Measurements from ENCODE around the gene ZNF345.

ZNF345 gene

DNA sequence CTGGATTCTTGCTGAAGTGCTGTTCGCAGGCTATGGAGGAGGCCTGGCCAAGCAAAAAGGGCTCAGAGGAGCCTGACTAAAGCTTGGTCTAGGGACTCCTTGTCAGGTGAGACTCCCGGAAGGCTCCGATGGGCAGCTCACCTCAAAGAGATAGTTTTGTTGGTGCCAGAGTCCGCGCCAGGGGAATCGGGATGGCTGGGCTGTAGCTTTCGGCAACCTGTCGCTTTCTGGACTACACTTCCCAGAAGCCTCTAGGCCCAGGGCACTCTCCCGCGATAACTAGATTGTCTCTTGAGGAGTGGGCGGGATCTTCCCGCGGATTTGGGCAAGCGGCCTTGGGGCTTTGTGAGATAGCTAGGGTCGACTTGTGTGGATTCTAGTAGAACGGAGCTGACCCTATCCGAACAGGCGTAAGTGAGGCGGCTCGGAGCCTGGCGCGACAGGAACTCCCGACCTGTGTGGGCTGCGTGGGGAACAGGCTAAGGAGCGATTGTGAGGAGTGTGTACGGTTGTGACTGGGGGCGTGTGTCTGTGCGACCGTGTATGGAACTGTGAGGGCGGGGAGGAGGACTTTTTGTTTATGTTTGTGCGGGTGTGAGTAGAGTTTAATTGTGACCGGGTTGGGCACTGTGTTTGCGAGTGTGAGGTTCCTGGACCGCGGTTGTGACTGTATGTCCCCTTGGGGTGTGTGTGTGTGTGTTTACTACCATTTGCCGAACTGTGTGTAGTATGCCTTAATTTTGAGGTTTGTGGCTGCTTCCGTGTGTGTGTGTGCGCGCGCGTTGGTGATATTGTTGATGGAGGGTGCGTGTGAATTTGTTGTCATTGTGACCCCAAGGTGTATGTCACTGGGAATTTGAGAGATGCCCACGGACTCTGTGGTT lies at the start of gene ZNF345:
TSS of gene ZNF345 (plus strand) at position 318 of the 884 bp plus-strand sequence. CDS start 25,955 bp downstream, outside the sequence.
- peak; percentile 97 for DNase-seq

GRCh38 chr19:36805364-36805763 lies 45.3 kb upstream of the ZNF345 start:
- no peak for DNase-seq

GRCh38 chr19:36807029-36807428 lies 43.6 kb upstream of the ZNF345 start:
- DNase-seq, result no peak

DNA sequence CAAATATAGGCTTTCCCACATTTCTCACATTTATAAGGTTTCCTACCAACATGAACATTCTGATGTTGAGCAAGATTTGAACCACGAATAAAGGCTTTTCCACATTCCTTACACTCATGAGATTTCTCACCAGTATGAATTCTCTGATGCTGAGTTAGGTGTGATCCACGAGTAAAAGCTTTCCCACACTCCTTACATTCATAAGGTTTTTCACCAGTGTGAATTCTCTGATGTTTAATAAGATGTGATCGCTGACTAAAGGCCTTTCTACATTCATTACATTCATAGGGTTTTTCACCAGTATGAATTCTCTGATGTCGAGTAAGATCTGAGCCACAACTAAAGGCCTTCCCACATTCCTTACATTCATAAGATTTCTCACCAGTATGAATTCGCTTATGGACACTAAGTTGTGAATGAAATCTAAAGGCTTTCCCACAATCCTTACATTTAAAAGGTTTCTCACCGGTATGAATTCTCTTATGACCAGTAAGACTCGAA lies 31.5 kb upstream of the ZNF345 start:
- DNase-seq, result peak; percentile 15

GRCh38 chr19:36821758-36822157 lies 28.9 kb upstream of the ZNF345 start:
- no peak for DNase-seq

- no peak for DNase-seq
Observed at GRCh38 chr19:36833430-36833829, 17.2 kb upstream of the ZNF345 start.

DNA sequence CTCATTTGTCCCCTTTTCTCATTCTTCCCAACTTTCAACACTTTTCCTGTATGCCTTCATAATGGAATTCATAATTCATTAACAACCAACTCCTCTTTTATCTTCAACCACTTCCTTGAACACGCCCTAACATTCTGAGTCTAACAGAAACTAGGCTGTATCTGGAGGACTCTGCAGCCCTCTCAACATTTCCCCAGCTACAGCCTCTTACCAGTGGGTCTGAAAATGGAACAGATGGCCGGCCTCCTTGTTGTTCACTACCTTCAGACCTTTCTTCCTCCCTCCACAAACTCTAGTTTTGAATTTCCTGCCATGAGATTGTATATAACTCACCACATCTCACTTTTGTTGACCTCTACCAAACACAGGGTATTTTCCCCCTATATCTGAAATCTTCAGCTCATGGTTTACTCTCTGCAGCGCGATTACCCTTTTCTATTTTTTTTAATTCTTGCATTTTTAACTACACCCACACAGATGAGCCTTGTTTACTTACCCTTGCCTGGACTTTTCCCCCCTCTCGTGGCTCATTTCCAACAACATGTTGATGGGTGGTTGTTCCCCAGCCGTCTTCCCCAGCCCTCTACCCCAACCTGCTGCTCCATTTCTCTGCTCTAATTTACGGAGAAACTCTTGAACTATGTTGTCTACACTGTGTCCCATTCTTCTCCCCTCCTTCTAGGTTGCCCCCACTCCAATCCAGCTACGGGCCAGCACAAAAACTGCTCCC lies 13.3 kb upstream of the ZNF345 start:
- no peak for DNase-seq

DNA sequence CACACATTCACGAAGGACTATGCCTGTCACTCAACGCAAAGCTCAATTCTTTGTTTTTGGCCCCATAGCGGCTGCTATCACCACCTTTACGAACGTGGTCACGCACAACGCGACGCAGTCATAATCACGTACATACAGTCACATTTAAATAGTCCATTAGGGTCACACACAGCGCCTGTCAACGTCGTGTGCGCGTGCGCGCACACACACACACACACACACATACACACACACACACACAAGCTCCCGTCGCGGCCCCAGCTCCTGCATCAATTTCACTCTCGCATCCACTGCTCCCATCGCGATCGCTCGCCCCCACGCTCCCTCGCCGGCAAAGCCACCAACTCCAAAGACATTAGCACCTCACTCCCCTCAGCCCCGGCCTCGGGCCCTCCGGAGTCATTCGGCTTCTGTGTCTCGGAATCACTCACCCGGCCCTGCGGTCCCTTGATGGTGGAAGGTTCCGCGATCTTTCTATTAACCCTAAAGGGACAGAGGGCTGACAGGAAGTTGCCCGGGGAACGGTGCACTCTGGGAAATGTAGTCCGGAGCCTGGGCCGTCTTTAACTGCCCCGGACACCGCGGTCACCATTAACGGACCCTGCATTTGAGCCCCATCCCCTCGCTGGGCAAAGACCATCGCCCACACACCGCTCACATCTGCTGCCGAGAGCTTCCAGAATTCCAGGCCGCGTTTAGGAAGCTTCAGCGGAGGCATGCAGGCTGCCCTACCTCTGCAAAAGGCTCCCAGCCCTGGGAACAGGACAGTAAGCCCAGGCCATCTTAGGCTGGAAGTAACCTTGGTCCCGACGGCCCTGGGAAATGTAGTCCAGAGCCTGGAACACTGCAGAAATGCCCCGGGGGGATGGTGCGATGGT lies 12.5 kb upstream of the ZNF345 start, which contains the start of gene ZNF790:
TSS of gene ZNF790 (minus strand) at position 482 of the 878 bp plus-strand sequence. CDS start 12,768 bp downstream, outside the sequence.
- DNase-seq, result peak; percentile 95

DNA sequence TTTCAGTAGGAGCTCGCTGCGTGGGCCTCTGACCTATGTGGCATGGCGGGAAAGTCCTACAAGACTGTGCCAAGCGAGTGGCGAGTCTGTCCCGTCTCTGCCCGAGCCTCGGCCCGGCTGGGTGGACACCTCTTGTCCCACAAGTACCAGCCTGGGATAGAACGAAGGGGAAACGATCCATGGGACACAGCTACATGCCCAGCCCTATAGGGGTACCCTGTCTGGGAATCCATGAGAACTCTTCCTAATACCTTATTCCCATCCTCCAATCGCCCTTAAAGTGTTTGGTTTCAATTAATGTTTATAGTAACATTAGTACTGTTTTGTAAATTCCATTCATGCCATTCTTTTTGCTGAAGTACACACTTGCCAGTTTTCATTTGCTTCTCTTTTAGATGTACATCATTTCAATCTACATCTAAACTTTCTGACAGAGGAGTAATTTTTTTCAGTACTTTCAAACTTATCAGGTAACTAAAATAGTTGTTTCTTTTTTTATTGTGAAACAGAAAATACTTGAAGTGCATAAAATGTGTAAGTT lies 11.8 kb upstream of the ZNF345 start:
- DNase-seq, result no peak

DNA sequence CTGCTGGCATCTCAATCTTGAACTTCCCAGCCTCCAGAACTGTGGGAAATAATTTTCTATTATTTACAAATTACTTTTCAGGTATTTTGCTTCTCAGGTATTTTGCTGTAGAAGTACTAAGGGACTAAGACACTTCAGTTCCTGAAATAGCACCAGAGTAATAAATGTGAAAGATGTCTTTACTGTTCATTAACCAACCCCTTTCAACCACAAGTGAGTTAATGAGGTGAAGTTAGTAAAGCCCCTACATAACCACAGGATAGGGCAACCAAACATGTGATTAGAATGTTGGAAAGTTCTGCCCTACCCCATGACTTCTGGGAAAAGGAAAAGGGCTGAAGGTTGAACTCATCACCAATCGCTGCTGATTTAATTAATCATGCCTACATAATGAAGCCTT lies 2.7 kb upstream of the ZNF345 start:
- no peak for DNase-seq

DNA sequence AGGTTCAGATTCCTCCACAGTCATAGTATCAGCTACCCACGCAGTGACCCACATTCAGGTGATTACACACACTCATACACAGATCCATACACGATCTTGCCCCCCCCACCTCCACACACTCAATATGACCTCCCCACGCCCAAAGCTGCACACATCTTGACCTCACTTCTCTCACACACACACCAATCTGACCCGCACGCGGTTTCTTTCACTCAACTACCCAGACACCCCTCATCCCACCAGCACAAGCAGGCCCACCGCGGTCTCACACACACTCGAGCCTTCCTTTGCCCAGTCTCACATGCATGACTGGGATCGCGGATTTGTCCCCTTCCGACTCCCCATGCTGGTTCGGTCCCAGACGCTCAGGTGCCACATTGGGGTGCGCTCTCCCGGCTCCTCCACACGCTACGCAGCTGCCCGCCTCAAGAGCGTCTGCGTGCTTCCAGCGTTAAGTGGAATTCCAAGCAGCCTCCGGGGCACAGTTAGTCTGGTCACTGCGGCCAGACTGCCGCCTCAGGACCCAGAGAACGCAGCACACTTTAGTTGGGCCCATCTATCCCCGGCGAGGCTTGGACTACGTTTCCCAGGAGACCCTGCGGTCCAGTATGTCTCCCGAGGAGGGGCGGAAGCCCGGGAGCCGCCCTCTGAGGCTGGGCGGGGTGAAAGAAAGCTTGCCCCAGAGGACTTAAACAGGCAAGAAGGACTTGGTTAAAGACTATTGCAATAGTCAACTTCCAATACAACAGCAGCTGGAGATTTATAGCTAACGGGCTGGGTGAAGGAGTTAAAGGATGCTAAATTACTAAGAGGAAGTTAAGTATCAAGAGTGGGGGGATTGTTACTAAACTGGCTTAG lies 746 bp upstream of the ZNF345 start:
- DNase-seq, result peak; percentile 94

GRCh38 chr19:36851898-36852297 lies 1.2 kb downstream of the ZNF345 start:
- DNase-seq, result no peak

DNA sequence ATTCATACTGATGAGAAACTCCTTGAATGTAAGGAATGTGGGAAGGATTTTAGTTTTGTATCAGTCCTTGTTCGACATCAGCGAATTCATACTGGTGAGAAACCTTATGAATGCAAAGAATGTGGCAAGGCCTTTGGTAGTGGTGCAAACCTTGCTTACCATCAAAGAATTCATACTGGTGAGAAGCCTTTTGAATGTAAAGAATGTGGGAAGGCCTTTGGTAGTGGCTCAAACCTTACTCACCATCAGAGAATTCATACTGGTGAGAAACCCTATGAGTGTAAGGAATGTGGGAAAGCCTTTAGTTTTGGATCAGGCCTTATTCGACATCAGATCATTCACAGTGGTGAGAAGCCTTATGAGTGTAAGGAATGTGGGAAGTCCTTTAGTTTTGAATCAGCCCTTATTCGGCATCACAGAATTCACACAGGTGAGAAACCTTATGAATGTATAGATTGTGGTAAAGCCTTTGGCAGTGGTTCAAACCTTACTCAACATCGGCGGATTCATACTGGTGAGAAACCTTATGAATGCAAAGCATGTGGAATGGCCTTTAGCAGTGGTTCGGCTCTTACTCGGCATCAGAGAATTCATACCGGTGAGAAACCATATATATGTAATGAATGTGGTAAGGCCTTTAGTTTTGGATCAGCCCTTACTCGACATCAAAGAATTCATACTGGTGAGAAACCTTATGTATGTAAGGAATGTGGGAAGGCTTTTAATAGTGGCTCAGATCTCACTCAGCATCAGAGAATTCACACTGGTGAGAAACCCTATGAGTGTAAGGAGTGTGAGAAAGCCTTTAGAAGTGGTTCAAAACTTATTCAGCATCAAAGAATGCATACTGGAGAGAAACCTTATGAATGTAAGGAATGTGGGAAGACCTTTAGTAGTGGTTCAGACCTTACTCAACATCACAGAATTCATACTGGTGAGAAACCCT lies 26.6 kb downstream of the ZNF345 start:
- DNase-seq, result peak; percentile 18

DNA sequence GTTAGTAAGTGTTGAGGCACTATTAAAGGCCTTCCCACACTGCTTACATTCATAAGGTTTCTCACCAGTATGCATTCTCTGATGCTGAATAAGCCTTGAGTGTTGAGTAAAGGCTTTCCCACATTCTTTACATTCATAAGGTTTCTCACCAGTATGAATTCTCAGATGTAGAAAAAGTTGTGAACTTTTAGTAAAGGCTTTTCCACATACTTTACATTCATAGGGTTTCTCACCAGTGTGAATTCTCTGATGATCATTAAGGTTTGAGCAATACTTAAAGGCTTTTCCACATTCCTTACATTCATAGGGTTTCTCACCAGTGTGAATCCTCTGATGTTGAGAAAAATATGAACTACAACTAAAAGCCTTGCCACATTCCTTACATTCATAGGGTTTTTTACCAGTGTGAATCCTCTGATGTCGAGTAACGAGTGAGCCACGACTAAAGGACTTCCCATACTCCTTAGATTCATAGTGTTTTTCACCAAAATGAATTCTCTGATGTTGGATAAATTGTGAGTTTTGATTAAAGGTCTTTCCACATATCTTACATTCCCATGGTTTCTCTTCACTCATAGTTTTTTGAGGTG lies 41.2 kb downstream of the ZNF345 start:
- no peak for DNase-seq

DNA sequence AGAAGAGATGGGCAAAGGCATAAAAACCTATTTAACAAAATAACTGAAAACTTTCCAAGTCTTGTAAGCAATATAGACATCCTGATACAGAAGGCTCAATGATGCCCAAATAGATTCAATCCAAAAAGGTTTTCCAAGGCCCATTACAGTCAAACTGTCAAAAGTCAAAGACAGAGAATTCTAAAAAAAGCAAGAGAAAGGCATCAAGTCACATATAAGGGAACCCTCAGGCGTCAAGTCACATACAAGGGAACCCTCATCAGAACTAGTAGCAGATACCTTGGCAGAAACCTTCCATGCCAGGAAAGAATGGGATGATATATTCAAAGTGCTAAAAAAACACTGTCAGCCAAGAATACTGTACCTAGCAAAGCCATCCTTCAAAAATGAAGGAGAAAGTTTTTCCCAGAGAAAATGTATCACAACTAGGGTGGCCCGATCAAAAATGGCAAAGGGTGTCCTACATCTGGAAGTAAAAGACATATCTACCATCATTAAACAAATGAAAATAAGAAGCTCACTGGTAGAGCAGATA lies 44.2 kb downstream of the ZNF345 start:
- no peak for DNase-seq

GRCh38 chr19:36898422-36898821 lies 47.7 kb downstream of the ZNF345 start:
- no peak for DNase-seq

DNA sequence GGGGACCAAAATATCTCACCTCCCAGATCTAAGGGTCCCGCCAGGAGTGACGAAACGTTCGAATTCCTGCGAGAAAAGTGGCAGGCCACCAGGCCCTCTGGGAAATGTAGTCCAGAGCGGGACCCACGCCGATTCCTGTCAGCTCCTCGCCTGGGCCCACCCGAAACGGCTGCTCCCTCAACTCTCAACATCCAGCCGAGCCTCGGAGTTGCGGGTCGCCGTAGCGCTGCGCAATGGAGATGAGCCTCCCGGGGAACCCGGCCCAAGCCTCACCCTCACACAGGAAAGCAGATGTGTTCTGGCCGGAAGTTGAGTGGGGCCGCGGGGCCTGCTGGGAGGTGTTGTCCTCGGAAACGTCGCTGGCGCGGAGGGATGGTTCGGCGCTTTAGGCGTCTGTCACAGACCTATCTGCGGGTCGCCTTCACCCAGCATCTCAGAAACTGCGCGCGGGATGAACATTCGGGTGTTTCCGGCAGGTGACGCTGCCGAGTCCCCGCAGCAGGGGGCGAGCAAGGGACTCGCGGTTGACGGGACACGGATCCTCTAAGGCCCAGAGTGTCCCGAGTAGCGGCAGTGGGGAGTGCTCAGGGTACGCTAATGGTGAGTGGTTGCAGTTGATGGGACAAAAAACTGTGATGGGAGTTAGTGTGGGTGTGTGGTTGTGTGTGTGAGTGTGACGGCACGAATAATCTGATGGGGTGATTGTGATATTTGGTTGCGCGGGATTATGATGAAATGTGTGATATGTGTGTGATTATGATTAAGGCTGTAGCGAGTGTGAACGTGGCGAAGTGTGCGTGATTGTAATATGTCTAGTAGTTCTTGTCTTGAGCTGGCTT lies 65.5 kb downstream of the ZNF345 start, which contains the start of the genes ZNF568 and ZNF829:
TSS of gene ZNF568 (plus strand) at position 341 of the 839 bp plus-strand sequence. CDS start 6,439 bp downstream, outside the sequence.
TSS of gene ZNF829 (minus strand) at position 300 of the 839 bp plus-strand sequence. CDS start 1,124 bp downstream, outside the sequence.
- peak; percentile 94 for DNase-seq

DNA sequence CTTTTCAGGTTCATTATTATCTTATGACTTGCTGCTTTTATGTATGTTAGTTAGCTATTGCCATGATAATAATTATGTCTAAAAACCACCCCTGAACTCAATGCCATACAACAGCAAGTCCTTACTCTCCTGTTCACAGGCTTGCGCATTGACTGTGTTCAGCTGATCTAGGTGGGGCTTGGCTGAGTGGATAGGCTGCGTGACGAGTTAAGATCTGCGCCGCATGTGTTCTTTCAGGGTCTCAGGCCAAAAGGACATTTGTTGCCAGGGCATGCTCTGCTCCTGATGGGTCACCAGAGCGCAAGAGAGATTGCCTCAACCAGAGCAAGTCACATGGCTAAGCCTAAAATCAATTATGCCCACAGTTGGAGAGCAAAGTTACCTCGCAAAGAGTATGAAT lies 66.3 kb downstream of the ZNF345 start:
- no peak for DNase-seq
